PFSK-1 (cell line): ENCODE results near the gene KCNV2.

ENCODE experiments used
- FOXP2 ChIP-seq: optimal IDR thresholded peaks from 2 replicates; pipeline ENCODE3; 2011; ENCODE audit warnings: borderline replicate concordance, control low read depth, inconsistent platforms; ENCODE audit not compliant: insufficient read depth; ENCODE audit errors: extremely low read length, extremely low read depth
- POLR2AphosphoS5 ChIP-seq: IDR thresholded peaks from 2 replicates; pipeline ENCODE4 v1.6.1; 2012; ENCODE audit warnings: low read depth, mild to moderate bottlenecking, control low read depth, low read length, moderate library complexity
- SIN3A ChIP-seq: IDR thresholded peaks from 2 replicates; pipeline ENCODE4 v1.6.1; 2012; ENCODE audit warnings: mild to moderate bottlenecking, low read length, moderate library complexity, borderline replicate concordance; ENCODE audit not compliant: insufficient read depth
- TAF1 ChIP-seq: IDR thresholded peaks from 2 replicates; pipeline ENCODE4 v1.6.1; 2012; ENCODE audit warnings: low read length, control low read depth, borderline replicate concordance; ENCODE audit not compliant: insufficient read depth
- TF ChIP-seq, protein P1 (sequence below), 2 experiments: IDR thresholded peaks; 2 replicates each; pipeline versions ENCODE4 v1.6.1 to v1.8.0; 2011 to 2012; ENCODE audit warnings: low read depth in 2 of 2, low read length in 2 of 2, control low read depth in 1 of 2, inconsistent platforms in 1 of 2, mild to moderate bottlenecking in 1 of 2, moderate library complexity in 1 of 2; ENCODE audit not compliant: insufficient read depth in 1 of 2

KCNV2 gene

GRCh38 chr9:2778816-2779215 lies 61.5 kb downstream of the KCNV2 start:
- TF ChIP-seq FOXP2 (no peak), POLR2AphosphoS5 (no peak), SIN3A (no peak), TAF1 (no peak)
- TF ChIP-seq, protein P1, sequence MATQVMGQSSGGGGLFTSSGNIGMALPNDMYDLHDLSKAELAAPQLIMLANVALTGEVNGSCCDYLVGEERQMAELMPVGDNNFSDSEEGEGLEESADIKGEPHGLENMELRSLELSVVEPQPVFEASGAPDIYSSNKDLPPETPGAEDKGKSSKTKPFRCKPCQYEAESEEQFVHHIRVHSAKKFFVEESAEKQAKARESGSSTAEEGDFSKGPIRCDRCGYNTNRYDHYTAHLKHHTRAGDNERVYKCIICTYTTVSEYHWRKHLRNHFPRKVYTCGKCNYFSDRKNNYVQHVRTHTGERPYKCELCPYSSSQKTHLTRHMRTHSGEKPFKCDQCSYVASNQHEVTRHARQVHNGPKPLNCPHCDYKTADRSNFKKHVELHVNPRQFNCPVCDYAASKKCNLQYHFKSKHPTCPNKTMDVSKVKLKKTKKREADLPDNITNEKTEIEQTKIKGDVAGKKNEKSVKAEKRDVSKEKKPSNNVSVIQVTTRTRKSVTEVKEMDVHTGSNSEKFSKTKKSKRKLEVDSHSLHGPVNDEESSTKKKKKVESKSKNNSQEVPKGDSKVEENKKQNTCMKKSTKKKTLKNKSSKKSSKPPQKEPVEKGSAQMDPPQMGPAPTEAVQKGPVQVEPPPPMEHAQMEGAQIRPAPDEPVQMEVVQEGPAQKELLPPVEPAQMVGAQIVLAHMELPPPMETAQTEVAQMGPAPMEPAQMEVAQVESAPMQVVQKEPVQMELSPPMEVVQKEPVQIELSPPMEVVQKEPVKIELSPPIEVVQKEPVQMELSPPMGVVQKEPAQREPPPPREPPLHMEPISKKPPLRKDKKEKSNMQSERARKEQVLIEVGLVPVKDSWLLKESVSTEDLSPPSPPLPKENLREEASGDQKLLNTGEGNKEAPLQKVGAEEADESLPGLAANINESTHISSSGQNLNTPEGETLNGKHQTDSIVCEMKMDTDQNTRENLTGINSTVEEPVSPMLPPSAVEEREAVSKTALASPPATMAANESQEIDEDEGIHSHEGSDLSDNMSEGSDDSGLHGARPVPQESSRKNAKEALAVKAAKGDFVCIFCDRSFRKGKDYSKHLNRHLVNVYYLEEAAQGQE (IDR thresholded peaks at IDR 0.05; ENCODE audit: insufficient read depth in 1 of 2, low read depth in 2 of 2, low read length in 2 of 2) = no peak
